DMS153 treated with DMSO at 0.1 percent for 48 hours (cell line): ENCODE results near the gene ITGA1.

Experiments
- DNase-seq: peaks from one replicate; lab custom pipeline; 2025; ENCODE audit not compliant: unreplicated experiment; lab: John Stamatoyannopoulos, UW

ITGA1 gene

GRCh38 chr5:52771343-52772039, 16.2 kb upstream of the ITGA1 start:
- no peak for DNase-seq

- DNase-seq = no peak
Observed at GRCh38 chr5:52772668-52773067, 15.0 kb upstream of the ITGA1 start.

- DNase-seq = no peak
Observed at GRCh38 chr5:52773342-52773741, 14.4 kb upstream of the ITGA1 start.

- DNase-seq = no peak
Observed at GRCh38 chr5:52774005-52774410, 13.7 kb upstream of the ITGA1 start.

GRCh38 chr5:52776116-52776515, 11.6 kb upstream of the ITGA1 start:
- no peak for DNase-seq

GRCh38 chr5:52777186-52777585, 10.5 kb upstream of the ITGA1 start:
- DNase-seq = no peak

- no peak for DNase-seq
Observed at GRCh38 chr5:52778781-52779180, 8.9 kb upstream of the ITGA1 start.

GRCh38 chr5:52779213-52779612, 8.5 kb upstream of the ITGA1 start:
- DNase-seq = no peak

GRCh38 chr5:52783226-52783959, 4.3 kb upstream of the ITGA1 start:
- no peak for DNase-seq

GRCh38 chr5:52784737-52785136, 3.0 kb upstream of the ITGA1 start:
- no peak for DNase-seq

- DNase-seq = no peak
Observed at GRCh38 chr5:52786391-52786790, 1.3 kb upstream of the ITGA1 start.

GRCh38 chr5:52786949-52787599, 642 bp upstream of the ITGA1 start:
- DNase-seq = no peak

- no peak for DNase-seq
Observed at GRCh38 chr5:52788505-52788821, 747 bp downstream of the ITGA1 start.

- DNase-seq = no peak
Observed at GRCh38 chr5:52789378-52789777, 1.7 kb downstream of the ITGA1 start.

GRCh38 chr5:52789851-52790250, 2.1 kb downstream of the ITGA1 start:
- DNase-seq = no peak

GRCh38 chr5:52791366-52791765, 3.6 kb downstream of the ITGA1 start:
- DNase-seq = no peak

- DNase-seq = no peak
Observed at GRCh38 chr5:52794519-52794918, 6.8 kb downstream of the ITGA1 start.

- no peak for DNase-seq
Observed at GRCh38 chr5:52796031-52796430, 8.3 kb downstream of the ITGA1 start.

GRCh38 chr5:52796516-52797103, 8.9 kb downstream of the ITGA1 start:
- no peak for DNase-seq

GRCh38 chr5:52798938-52799337, 11.2 kb downstream of the ITGA1 start:
- no peak for DNase-seq

GRCh38 chr5:52799358-52799982, 11.8 kb downstream of the ITGA1 start:
- no peak for DNase-seq
